H1 (cell line): ENCODE data around the gene BBX. TPM values are rescaled to one million over a fixed set of nuclear protein-coding genes. Genes with fewer than 3 reads are reported as not detected.

ENCODE experiments used
- CHD1 ChIP-seq: IDR thresholded peaks from 2 replicates; pipeline ENCODE4 v1.6.1; 2012; ENCODE audit warnings: low read depth, low read length, improper control_type of control experiment
- KDM4A ChIP-seq: IDR thresholded peaks from one replicate; pipeline ENCODE4 v1.7.1; 2012; ENCODE audit warnings: low read depth, mild to moderate bottlenecking, moderate library complexity, low read length, inconsistent platforms; ENCODE audit not compliant: severe bottlenecking
- KDM5A ChIP-seq: fragments of 200-600 bp; IDR thresholded peaks from 2 replicates; pipeline ENCODE4 v1.7.1; 2012; ENCODE audit warnings: mild to moderate bottlenecking, low read length, inconsistent platforms, mixed read lengths
- POLR2A ChIP-seq, 2 experiments: IDR thresholded peaks; 1 replicate in 1 of 2; 2 replicates in 1 of 2; pipeline ENCODE4 v1.6.1; 2011; ENCODE audit warnings: low read depth in 2 of 2, low read length in 2 of 2, mild to moderate bottlenecking in 2 of 2; ENCODE audit errors: control extremely low read depth in 1 of 2
- POLR2AphosphoS5 ChIP-seq: IDR thresholded peaks from 2 replicates; pipeline ENCODE4 v1.6.1; 2011; ENCODE audit warnings: low read depth, low read length
- polyA plus RNA-seq, 7 experiments: library from polyadenylated mRNA; depleted of rRNA in 3 of 7; stranded (reverse) in 5 of 7; unstranded in 2 of 7; fragments of >200 nt in 5 of 7; fragments of 200-250 nt in 2 of 7; gene quantifications; 1 replicate in 5 of 7; 2 replicates in 1 of 7; 4 replicates in 1 of 7; pipeline versions ENCODE4 v1.2.1 to v1.2.3, GENCODE V29; 2011 to 2013; ENCODE audit warnings: missing spikeins in 2 of 7, mixed read lengths in 2 of 7
- total RNA-seq: library from RNA; stranded (reverse); fragmentation: NEBNext Ultra II Directional; extraction: Animal tissue kit (Norgen Biotek cat#: 25700); gene quantifications from 2 replicates; pipeline ENCODE4 v1.2.1, GENCODE V29; 2021

BBX gene
- total and polyA plus RNA-seq, 2 of the 8 experiments (the other 6 are each of a cell fraction or from before 2014, with no cell fraction given): 11.0 to 42.5 TPM

GRCh38 chr3:107523539-107524325 lies 970 bp downstream of the BBX start (continued):
- TF ChIP-seq KDM5A (no peak), POLR2A (IDR thresholded peaks at IDR 0.05; ENCODE audit: control extremely low read depth in 1 of 2, low read depth in 2 of 2, low read length in 2 of 2) (peak; percentile 48 to 49; a peak in 2 of 3 replicates), CHD1 (no peak), KDM4A (peak; percentile 46), POLR2AphosphoS5 (no peak; the same call in 1 of the 2 replicates)
